Hepatocyte (in vitro differentiated cells): Measurements from ENCODE around the gene DMBX1.

Source experiments
- EZH2 ChIP-seq: fragments of 200-600 bp; sonication (generic); IDR thresholded peaks from 2 replicates; pipeline ENCODE4 v1.6.1; 2016; ENCODE audit warnings: antibody characterized with exemption, mild to moderate bottlenecking, borderline replicate concordance
- EZH2phosphoT487 ChIP-seq: fragments of 200-600 bp; sonication (generic); IDR thresholded peaks from one replicate; pipeline ENCODE4 v1.6.1; 2018; ENCODE audit warnings: antibody characterized with exemption, mild to moderate bottlenecking, low read depth, moderate library complexity; ENCODE audit not compliant: unreplicated experiment, severe bottlenecking
- TF ChIP-seq, protein P1 (sequence below): fragments of 200-600 bp; sonication (generic); IDR thresholded peaks from 2 replicates; pipeline ENCODE4 v1.5.1; 2016; ENCODE audit warnings: antibody characterized with exemption, mild to moderate bottlenecking; ENCODE audit not compliant: poor library complexity

- no peak for TF ChIP-seq EZH2
- TF ChIP-seq, protein P1, sequence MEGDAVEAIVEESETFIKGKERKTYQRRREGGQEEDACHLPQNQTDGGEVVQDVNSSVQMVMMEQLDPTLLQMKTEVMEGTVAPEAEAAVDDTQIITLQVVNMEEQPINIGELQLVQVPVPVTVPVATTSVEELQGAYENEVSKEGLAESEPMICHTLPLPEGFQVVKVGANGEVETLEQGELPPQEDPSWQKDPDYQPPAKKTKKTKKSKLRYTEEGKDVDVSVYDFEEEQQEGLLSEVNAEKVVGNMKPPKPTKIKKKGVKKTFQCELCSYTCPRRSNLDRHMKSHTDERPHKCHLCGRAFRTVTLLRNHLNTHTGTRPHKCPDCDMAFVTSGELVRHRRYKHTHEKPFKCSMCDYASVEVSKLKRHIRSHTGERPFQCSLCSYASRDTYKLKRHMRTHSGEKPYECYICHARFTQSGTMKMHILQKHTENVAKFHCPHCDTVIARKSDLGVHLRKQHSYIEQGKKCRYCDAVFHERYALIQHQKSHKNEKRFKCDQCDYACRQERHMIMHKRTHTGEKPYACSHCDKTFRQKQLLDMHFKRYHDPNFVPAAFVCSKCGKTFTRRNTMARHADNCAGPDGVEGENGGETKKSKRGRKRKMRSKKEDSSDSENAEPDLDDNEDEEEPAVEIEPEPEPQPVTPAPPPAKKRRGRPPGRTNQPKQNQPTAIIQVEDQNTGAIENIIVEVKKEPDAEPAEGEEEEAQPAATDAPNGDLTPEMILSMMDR, result no peak
- no peak for TF ChIP-seq EZH2phosphoT487
Observed at GRCh38 chr1:46537651-46538050, 48.0 kb downstream of the DMBX1 start.
